ENCODE results near the gene LGR6.
A peak's percentile ranks its signal among the peaks of the same experiment; 100 is the strongest.

The LGR6 gene

DNA sequence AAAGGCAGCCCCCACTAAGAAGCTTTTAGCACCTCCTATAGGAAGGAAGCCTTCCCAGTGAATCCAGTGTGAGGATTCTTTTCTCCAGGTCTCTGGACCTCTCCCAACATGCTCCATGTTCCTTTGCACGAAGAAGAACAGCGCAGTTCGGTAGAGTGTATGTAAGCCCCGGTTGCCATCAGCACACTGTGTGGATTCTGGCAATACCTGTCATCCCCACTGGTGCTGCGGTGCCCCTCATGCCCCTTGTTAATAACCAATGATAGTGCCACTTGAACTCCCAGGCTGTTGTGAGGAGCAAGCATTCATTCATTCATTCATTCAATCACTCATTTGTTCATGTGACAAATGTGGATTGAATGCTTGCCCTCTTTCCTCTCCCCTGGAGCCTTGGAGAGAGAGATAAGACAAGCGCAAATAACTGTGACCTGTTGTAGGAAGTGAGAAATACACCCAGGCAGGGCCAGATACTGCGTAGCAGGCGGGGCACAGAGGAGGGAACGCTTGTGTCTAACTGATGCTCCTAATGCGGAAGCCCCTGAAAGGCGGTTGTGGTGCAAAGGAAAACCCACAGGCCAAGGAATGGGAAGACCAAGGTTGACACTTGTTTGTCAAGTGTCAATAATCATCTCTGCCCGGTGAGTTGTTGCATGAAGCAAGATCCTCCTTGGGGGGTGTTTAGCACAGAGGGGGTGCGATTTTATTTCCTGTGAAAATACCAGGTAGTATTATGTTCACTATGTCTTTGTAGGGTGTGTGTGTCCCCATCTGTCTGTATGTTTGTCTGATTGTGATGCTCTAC, 9.8 kb downstream of the LGR6 start:
- DNase-seq (ENCODE audit: low read depth), result no peak
- no peak overlapping the region for H3K4me3 ChIP-seq (ENCODE audit: low read length)
- TF ChIP-seq, protein P1, sequence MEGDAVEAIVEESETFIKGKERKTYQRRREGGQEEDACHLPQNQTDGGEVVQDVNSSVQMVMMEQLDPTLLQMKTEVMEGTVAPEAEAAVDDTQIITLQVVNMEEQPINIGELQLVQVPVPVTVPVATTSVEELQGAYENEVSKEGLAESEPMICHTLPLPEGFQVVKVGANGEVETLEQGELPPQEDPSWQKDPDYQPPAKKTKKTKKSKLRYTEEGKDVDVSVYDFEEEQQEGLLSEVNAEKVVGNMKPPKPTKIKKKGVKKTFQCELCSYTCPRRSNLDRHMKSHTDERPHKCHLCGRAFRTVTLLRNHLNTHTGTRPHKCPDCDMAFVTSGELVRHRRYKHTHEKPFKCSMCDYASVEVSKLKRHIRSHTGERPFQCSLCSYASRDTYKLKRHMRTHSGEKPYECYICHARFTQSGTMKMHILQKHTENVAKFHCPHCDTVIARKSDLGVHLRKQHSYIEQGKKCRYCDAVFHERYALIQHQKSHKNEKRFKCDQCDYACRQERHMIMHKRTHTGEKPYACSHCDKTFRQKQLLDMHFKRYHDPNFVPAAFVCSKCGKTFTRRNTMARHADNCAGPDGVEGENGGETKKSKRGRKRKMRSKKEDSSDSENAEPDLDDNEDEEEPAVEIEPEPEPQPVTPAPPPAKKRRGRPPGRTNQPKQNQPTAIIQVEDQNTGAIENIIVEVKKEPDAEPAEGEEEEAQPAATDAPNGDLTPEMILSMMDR (conservative IDR thresholded peaks at IDR 0.05; ENCODE audit: low read length), result no peak

DNA sequence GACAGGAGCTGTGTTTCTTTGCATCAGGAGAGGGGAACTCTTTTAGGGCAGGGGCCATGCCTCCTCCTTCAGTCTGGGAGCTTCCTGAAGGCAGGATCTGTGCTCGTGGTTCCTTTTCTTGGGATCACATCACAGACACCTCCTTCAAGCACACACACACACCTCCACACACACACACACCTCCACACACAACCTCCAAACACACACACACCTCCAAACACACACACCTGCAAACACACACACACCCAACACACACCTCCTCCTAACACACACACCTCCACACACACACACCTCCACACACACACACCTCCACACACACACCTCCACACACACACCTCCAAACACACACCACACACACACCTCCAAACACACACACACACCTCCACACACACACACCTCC, 10.5 kb downstream of the LGR6 start:
- TF ChIP-seq, protein P1 (conservative IDR thresholded peaks at IDR 0.05; ENCODE audit: low read length), result no peak
- DNase-seq (ENCODE audit: low read depth), result no peak
- H3K4me3 ChIP-seq (ENCODE audit: low read length), result no peak overlapping the region

DNA sequence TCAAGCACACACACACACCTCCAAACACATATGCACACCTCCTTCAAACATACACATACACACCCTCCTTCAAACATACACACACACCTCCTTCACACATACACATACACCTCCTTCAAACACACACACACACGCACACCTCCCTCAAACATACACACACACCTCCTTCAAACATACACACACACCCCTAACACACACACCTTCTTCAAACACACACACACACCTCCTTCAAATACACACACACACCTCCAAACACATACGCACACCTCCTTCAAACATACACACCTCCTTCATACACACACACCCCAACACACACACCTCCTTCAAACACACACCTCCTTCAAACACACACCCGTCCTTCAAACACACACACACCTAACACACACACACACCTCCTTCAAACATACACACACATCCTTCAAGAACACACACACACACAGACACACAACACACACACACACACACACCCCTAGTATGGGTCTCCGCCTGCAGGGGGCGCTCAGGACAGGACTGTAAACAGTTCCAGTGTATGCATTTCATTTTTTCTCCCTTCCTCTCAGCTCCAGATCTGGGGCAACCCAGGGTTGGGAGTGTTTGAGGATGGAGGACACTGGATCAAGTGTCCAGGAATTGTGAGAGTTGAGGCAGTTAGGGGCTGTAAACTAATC, 12.1 kb downstream of the LGR6 start:
- DNase-seq (ENCODE audit: low read depth), result no peak

DNA sequence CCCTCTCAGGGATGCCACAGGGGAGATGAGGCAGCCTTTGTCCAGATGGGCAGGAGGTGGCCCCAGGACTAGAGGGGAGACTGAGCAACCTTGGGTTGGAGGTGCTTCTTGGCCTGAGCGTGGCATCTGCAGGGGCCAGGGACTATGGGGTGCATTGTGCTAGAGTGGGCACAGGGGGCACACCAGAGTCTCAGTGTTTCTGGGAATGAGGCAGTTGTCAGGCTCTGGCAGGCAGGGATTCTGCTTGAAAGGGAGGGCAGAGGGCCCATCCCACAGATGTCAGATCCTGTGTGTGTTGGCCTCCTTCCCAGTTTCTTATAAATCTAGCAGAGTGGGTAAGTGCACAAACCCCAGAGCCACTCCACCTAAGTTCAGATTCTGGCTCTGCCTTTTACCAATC, 13.7 kb downstream of the LGR6 start:
- H3K4me3 ChIP-seq (ENCODE audit: low read length), result no peak overlapping the region
- TF ChIP-seq, protein P1 (conservative IDR thresholded peaks at IDR 0.05; ENCODE audit: low read length), result no peak
- peak; percentile 63 for DNase-seq (ENCODE audit: low read depth)

More for the DNA sequence above, 12.1 kb downstream of the LGR6 start:
- TF ChIP-seq, protein P1 (conservative IDR thresholded peaks at IDR 0.05; ENCODE audit: low read length), result peak; percentile 7
- no peak overlapping the region for H3K4me3 ChIP-seq (ENCODE audit: low read length)

DNA sequence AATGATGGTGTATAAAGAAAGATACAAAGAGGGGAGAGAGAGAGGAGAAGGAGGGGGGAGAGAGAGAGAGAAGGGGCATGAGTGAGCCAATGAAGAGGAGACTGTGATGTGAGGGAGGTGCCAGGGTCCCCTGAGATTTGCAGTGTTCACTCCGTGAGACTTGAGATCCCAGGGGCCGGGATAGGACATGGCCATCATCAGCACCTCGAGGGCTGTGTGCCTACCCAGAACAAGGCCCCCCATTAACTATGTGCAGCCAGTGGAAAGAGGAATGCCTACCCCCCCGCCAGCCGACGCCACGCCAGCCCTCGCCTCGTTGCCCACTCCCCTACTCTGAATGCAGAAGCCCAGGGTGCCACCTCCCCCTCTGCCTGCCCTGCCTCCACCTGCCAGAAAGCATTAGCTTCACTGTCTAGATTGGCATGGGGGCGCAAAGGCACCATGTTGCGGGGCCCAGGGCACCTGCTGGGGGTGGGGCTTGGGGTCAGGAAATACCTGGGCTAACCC, 14.8 kb downstream of the LGR6 start:
- TF ChIP-seq, protein P1 (conservative IDR thresholded peaks at IDR 0.05; ENCODE audit: low read length), result no peak

DNA sequence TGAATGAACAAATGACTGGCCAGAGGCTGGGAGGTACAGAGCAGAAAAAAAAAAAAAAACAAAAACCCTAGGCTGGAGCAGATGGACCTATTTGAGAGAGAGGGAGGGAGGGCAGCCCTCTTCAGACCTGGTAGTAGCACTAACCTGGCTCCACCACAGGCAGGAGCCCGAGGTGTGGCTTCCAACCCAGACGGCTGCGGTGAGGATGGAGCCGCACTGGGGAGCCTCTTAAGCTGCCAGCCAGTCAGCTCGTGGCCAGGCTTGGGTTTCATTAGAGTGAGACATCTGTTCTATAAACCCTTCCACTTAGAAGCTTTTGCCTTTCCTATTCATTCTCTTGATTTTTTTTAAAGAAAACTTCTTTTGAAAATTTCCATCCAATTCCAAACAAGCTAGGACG, 16.8 kb downstream of the LGR6 start:
- DNase-seq (ENCODE audit: low read depth), result peak; percentile 21
- H3K4me3 ChIP-seq (ENCODE audit: low read length), result no peak overlapping the region
- TF ChIP-seq, protein P1 (conservative IDR thresholded peaks at IDR 0.05; ENCODE audit: low read length), result peak; percentile 12; the same call in 1 of the 2 replicates

More for the DNA sequence above, 14.8 kb downstream of the LGR6 start:
- H3K4me3 ChIP-seq (ENCODE audit: low read length), result no peak overlapping the region
- no peak for DNase-seq (ENCODE audit: low read depth)

Measured in AG10803 (cell line).